ENCODE data around the gene E2F1.
"Not testable (repeated sequence)": the region's sequence is repeated elsewhere in the genome, so short reads cannot be mapped to it uniquely, and the experiment has no call there.

E2F1 gene

DNA sequence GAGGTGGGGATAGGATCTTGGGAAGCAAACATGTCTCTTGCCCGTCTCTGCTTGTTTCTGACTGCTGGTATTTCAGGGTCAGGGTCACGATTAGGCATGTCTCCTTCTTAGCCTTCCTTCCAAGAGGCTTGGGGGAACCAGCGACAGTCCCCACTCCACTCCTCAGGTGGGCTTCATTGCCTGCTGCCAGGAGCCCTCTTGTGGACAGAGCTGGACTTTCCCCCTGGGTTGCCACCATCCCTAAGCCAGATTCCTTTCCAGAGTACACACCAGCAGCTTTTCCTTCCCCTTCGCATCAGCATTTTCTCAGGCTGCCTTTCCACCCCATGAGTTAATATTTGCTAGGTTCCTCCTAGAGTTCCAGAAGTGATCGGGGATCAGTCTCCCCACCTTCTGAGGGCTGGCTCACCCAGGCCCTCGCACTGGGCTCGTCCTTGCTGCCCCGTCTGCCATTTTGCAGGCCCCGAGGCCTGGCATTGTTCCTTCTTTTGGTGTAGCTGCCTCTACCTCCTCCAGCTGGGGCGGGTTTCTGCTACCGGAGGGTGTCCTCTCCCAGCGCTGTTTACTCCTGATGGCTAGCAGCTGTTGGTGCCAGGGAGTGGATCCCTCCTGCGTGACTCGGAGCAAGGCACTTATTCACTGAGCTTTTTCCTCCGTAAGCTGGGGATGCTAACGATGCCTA lies 32.8 kb downstream of the E2F1 start:
- H3K4me1 Mint-ChIP-seq = peaks cover 24% of the 10 kb centered on the region
- H3K27ac Mint-ChIP-seq = peak overlapping the region; percentile 79
- peak; percentile 50 for ATAC-seq
- no peaks in the 10 kb centered on the region for H3K36me3 Mint-ChIP-seq
- no peaks in the 10 kb centered on the region for H3K27me3 Mint-ChIP-seq
- H3K9me3 Mint-ChIP-seq = no peaks in the 10 kb centered on the region
- H3K4me3 Mint-ChIP-seq = no peak overlapping the region

DNA sequence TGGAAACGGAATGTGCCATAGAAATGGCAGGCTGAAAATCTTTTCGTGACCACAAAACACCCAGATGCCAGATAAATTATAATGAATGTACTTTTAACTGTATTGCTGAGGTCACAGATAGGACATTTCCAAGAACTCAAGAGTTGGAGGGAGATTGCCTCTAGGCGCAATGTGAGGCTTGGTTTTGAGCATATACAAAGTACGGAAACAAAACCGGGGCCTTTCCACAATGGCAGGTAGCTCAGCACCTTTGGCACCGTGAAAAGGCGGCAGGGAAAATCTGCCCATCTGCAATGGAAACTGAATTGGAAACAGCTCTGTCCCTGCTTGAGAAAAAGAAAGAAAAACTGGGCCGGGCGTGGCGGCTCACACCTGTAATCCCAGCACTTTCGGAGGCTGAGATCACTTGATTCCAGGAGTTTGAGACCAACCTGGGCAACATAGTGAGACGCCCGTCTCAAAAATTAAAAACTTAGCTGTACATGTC lies 34.6 kb downstream of the E2F1 start:
- H3K4me3 Mint-ChIP-seq = no peak overlapping the region
- ATAC-seq = no peak
- H3K4me1 Mint-ChIP-seq = peaks cover 34% of the 10 kb centered on the region
- H3K9me3 Mint-ChIP-seq = no peaks in the 10 kb centered on the region
- H3K36me3 Mint-ChIP-seq = no peaks in the 10 kb centered on the region
- H3K27ac Mint-ChIP-seq = no peak overlapping the region
- no peaks in the 10 kb centered on the region for H3K27me3 Mint-ChIP-seq

DNA sequence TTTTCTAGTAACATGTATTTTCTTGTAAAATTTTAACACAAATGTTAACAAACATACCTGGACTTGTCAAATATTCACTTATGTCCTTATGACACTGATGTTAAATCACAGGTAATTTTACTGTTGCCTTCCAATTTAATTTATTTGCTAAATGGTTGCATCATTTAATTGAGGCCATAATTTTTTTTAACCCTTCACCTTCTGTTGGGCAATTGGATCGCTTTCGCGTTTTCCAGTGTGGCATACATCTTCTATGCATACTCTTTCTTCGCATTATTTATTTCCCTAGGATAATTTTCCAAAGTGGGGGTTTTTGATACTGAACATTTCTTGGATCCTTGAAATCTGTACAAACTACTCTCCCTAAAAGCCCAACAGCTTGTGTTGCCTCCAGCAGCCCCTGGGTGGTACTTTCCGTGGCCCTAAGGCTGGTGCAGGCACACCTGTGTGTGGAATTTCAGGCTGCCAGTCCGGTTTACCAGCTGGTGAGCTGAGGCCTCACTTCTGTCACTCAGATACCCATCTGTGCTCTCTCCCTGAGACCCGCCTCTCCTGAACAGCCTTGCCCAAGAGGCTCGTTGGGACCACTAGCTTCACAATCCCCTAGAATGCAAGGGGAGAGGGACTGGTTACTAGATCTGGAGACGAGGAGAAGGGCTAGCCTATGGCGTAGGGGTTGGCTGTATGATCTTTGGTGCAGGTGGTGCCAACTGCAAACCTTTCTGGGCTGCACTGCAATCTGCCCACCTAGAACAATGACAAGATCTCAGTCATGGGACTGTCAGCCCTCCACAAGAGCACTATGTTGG lies 35.2 kb downstream of the E2F1 start:
- Mint-ChIP-seq H3K9me3 (no peaks in the 10 kb centered on the region), H3K4me3 (no peak overlapping the region), H3K27me3 (no peaks in the 10 kb centered on the region), H3K36me3 (peaks cover 5% of the 10 kb centered on the region), H3K4me1 (peaks cover 34% of the 10 kb centered on the region), H3K27ac (no peak overlapping the region)
- ATAC-seq = no peak

DNA sequence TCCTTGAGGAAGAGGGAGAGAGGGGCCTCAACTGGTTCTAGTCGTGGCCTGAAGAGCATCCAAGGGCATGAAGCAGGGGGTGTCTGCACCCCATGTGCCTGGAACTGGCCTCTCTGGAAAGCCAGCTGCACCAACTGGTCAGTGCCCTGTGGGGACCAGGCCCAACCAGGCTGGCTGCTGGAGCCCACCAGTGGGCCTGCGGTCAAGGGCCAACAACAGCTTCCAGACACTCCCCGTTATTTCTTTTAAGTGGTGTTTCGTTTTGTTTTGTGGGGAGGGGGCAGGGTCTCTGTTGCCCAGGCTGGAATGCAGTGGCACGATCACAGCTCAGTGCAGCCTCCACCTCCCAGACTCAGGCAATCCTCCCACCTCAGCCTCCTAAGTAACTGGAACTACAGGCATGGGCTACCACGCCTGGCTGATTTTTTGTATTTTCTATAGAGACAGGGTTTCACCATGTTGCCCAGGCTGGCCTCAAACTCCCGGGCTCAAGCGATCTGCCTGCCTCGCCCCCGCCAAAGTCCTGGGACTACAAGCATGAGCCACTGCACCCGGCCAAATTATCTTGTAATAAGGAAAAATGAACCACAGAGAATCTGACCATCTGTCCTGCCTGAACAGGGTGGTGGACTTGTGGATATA lies 36.0 kb downstream of the E2F1 start:
- ATAC-seq = no peak
- Mint-ChIP-seq H3K36me3 (peaks cover 12% of the 10 kb centered on the region), H3K27me3 (no peaks in the 10 kb centered on the region), H3K27ac (no peak overlapping the region), H3K4me3 (no peak overlapping the region), H3K4me1 (peaks cover 34% of the 10 kb centered on the region), H3K9me3 (no peaks in the 10 kb centered on the region)

DNA sequence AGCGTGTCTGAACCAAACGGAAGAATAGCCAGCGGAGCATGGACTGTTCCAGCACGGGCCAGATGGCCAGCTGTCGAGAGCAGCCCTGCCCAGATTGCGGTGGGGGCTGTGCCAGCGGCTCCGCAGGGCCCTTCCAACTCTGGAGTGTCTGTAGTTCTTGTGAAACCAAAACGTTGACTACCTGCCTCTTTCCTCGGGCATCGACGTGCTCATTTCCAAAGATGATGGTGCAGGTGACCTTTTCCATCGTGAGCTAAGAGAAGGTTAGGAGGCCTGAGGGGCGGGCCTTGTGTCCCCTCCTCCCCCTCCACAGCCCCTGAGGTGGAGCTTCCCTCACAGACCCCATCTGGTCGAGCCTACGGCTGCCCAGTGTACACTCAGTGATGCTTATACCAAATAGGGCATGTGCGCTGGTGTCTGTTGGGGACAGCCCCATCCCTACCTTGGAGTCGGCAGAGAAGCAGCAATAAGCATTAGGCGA lies 36.9 kb downstream of the E2F1 start:
- no peaks in the 10 kb centered on the region for H3K27me3 Mint-ChIP-seq
- no peak overlapping the region for H3K27ac Mint-ChIP-seq
- H3K4me1 Mint-ChIP-seq = peaks cover 34% of the 10 kb centered on the region
- peaks cover 20% of the 10 kb centered on the region for H3K36me3 Mint-ChIP-seq
- ATAC-seq = no peak
- no peak overlapping the region for H3K4me3 Mint-ChIP-seq
- H3K9me3 Mint-ChIP-seq = no peaks in the 10 kb centered on the region

DNA sequence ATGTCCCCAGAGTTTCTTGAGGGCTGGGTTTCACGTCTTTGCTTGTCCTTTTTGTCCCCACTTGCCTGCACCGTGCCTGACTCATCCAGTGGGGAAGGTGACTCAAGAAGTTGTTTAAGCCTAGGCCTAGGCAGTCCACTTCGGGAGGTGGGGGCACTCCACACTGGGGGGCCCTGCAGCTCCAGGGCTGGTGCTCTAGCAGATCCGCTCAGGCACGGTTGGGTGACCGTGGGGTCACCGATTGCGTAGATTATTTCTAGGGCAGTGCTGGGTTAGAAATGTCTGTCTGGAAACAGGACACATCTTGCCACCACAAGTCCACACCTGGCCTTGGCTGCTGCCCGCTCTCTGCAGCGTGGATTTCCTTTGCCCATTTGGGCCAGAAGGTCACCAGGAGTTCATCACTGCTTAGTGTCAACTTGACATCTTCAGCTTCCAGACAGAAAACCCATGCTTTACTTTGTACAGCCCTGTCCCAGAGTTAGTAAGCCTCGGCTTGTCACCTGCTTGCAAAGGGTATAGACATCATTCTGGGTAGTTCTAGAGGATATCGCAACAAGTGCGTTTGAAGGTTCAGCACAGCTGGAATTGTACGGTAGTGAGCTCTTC lies 37.7 kb downstream of the E2F1 start:
- H3K36me3 Mint-ChIP-seq = peaks cover 20% of the 10 kb centered on the region
- no peaks in the 10 kb centered on the region for H3K27me3 Mint-ChIP-seq
- H3K9me3 Mint-ChIP-seq = no peaks in the 10 kb centered on the region
- no peak overlapping the region for H3K27ac Mint-ChIP-seq
- no peak overlapping the region for H3K4me3 Mint-ChIP-seq
- peak; percentile 5 for ATAC-seq
- peaks cover 30% of the 10 kb centered on the region for H3K4me1 Mint-ChIP-seq

DNA sequence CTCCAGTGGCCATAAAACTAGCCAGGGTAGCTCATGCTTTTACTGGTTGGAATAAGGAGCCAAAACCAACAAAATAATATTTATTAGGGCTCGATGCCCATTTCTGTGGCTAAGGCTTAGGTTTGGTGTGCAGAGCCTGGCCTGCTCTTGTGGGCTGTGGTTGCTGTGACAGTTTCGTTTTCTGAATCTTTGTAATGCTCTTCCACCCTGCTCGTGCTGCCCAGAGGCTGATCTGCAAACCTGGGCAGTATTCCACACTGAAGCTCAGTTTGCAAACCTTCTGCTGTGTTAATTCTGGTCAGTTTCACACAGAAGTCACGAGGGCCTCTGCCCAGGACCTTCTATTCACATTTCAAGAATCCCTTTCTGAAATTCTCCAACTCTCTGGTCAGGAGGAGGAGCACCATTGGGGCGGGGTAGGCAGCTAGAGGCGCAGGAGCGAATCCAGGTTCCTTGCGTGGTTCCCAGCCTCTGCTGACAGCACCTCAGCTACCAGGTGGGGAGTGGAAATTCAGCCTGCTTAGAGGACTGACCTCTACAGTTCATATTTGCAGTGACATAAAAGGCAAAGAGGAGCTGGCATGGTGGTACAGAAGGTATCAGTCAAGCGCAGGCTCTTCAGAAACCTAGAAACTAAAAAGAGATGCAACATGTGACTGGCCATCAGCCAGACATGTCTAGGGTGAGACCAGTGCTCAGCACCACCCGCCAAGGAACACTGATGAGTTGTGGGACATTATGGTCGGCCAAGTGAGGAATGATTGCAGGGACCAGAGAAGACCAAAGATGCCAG lies 38.4 kb downstream of the E2F1 start:
- peak; percentile 60 for ATAC-seq
- Mint-ChIP-seq H3K27ac (no peak overlapping the region), H3K4me3 (no peak overlapping the region), H3K27me3 (no peaks in the 10 kb centered on the region), H3K36me3 (peaks cover 20% of the 10 kb centered on the region), H3K4me1 (peaks cover 23% of the 10 kb centered on the region), H3K9me3 (no peaks in the 10 kb centered on the region)

DNA sequence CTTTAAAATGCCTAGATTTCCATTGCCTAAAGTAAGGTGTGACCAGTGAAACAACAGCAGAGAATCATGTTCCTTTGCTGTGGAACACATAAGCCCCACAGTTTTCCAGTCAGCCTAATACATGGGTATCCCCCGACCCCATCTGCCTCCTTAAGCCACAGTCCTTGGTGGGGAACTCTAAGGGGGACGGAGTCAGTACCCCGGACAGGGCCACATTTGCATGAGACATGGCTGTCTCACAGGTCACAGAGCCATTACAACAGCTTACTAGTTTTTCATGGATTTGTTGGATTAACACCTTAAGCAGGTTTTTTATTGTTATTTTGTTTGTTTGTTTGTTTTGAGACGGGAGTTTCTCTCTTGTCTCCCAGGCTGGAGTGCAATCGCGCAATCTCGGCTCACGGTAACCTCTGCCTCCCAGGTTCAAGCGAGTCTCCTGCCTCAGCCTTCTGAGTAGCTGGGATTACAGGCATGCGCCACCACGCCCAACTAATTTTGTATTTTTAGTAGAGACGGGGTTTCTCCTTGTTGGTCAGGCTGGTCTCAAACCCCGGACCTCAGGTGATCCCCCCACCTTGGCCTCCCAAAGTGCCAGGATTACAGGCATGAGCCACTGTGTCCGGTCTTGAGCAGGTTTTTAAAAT lies 39.1 kb downstream of the E2F1 start:
- peaks cover 20% of the 10 kb centered on the region for H3K36me3 Mint-ChIP-seq

DNA sequence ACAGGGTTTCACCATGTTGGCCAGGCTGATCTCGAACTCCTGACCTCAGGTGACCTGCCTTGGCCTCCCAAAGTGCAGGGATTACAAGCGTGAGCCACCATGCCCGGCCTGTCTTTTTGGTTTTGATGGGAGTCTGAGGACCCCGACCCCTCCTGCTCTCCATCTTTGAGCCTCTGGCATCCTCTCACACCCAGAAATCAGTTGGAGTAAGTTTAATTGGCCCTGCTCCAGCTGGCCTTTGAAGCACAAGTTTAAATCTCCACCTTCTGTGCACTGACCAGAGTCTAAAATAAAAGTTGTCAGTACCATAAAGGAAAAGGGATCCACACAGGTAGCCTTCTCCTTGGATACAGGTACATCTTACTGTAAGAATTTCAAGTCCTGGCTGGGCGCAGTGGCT lies 40.0 kb downstream of the E2F1 start:
- H3K27me3 Mint-ChIP-seq = no peaks in the 10 kb centered on the region

More for the DNA sequence above, 39.1 kb downstream of the E2F1 start:
- not testable (repeated sequence) for H3K9me3 Mint-ChIP-seq, ATAC-seq, H3K4me3 Mint-ChIP-seq, H3K27ac Mint-ChIP-seq, H3K27me3 Mint-ChIP-seq
- peaks cover 16% of the 10 kb centered on the region for H3K4me1 Mint-ChIP-seq

DNA sequence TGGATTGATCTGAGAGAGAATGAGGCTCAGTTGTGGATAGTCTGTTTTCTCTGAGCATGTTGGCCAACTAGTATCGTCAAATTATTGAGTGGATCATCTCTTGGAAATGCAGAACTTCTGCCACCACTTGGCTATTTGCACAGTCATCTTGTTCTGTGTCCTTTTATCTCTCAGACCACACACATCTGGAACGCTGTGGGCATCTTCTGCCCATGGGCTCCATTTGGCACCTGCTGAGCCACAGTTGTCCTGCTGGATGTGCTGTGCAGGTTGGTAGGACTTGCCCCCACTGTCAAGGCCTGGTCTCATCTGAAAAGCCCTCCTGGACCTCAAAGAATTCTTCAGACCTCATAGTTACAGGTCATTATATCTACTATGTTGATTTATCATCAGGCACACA lies 40.8 kb downstream of the E2F1 start:
- ATAC-seq = no peak
- no peaks in the 10 kb centered on the region for H3K9me3 Mint-ChIP-seq

More for the DNA sequence above, 40.0 kb downstream of the E2F1 start:
- no peak for ATAC-seq
- no peaks in the 10 kb centered on the region for H3K9me3 Mint-ChIP-seq
- H3K4me3 Mint-ChIP-seq = no peak overlapping the region
- H3K4me1 Mint-ChIP-seq = peaks cover 12% of the 10 kb centered on the region
- H3K27ac Mint-ChIP-seq = no peak overlapping the region
- peaks cover 23% of the 10 kb centered on the region for H3K36me3 Mint-ChIP-seq

DNA sequence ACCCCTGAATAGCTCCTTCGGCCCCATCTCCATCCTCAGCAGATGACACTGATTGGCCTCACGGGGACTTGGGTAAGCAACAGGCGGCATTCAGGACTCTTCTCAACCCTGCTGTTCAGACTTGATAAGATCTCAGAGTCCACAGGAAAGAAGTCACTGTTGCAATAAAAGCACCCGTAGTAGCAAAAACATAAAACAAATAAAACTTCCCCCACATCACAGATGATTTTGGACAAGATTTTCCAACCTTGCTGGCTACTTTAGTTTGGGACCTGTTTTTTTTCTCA lies 41.2 kb downstream of the E2F1 start:
- H3K27me3 Mint-ChIP-seq = no peaks in the 10 kb centered on the region
- H3K27ac Mint-ChIP-seq = no peak overlapping the region
- H3K4me1 Mint-ChIP-seq = peaks cover 12% of the 10 kb centered on the region
- H3K9me3 Mint-ChIP-seq = no peaks in the 10 kb centered on the region
- H3K36me3 Mint-ChIP-seq = peaks cover 34% of the 10 kb centered on the region
- no peak for ATAC-seq
- H3K4me3 Mint-ChIP-seq = no peak overlapping the region

More for the DNA sequence above, 40.8 kb downstream of the E2F1 start:
- peaks cover 12% of the 10 kb centered on the region for H3K4me1 Mint-ChIP-seq
- H3K36me3 Mint-ChIP-seq = peaks cover 31% of the 10 kb centered on the region
- H3K27me3 Mint-ChIP-seq = no peaks in the 10 kb centered on the region
- H3K27ac Mint-ChIP-seq = no peak overlapping the region
- H3K4me3 Mint-ChIP-seq = no peak overlapping the region

DNA sequence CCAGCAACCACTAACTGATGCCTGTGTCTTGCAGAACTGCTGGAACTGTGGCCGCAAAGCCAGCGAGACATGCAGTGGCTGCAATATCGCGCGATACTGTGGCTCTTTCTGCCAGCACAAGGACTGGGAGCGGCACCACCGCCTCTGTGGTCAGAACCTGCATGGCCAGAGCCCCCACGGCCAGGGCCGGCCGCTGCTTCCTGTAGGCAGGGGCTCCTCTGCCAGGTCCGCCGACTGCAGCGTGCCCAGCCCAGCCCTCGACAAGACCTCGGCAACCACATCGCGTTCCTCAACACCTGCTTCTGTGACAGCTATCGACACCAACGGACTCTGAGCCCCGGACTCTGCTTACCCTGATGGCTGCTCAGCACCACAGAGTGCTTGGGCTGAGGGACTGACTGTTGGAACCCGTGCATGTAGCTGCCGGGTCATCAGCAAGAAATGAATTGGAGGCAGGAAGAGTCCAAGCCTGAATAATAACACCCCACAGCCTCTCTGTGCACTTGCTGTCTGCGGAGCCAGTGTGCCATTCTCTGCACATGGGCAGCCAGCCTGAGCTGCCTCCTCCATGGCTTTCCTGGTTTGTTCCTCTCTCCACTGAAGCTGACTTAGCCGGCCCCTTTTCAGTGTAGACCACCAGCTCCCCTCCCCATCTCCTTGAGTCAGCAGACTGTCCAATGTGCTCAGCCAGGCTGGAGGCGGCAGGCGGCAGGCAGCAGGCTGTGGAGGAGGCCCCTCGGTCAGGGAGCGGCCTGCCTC lies 41.7 kb downstream of the E2F1 start:
- Mint-ChIP-seq H3K27me3 (no peaks in the 10 kb centered on the region), H3K27ac (no peak overlapping the region), H3K4me1 (peaks cover 12% of the 10 kb centered on the region), H3K4me3 (no peak overlapping the region), H3K36me3 (peaks cover 39% of the 10 kb centered on the region), H3K9me3 (no peaks in the 10 kb centered on the region)
- no peak for ATAC-seq

DNA sequence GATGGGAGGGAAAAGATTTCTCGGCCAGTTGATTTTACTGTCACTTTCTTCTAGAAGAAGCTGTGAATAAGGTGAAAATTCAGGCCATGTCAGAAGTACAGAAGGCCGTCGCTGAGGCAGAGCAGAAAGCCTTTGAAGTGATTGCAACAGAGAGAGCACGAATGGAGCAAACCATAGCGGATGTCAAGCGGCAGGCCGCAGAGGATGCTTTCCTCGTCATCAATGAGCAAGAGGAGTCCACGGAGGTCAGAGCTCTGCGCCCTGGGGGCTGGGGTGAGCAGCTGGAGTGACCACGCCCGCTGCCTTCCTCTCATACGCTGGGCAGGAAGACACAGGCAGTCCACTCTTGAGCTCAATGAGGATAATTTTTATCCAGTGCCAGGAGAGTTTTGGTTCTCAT lies 45.9 kb downstream of the E2F1 start:
- H3K36me3 Mint-ChIP-seq = peaks cover 49% of the 10 kb centered on the region

DNA sequence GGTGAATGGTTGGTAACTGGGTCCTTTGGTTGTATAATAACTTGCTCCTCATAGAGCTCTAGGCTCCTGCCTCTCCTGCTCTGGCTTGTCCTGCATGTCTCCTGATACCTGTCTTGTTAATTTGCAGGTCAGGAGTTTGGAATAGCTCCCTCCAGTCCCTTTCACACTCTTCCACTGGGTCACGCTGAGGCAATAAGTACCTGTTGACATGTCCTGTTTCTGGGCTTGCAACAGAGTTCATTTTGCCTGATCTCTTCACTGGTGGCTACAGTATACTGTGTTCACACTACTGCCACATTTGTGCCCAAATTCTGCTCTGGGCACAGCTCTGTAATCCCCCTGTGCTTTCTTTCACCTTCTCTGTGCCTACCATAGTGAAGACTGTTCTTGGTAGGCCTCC lies 49.4 kb downstream of the E2F1 start:
- no peaks in the 10 kb centered on the region for H3K27me3 Mint-ChIP-seq
- no peaks in the 10 kb centered on the region for H3K4me1 Mint-ChIP-seq
- H3K9me3 Mint-ChIP-seq = no peaks in the 10 kb centered on the region
- H3K27ac Mint-ChIP-seq = no peak overlapping the region
- no peak overlapping the region for H3K4me3 Mint-ChIP-seq
- ATAC-seq = no peak
- H3K36me3 Mint-ChIP-seq = peaks cover 46% of the 10 kb centered on the region

More for the DNA sequence above, 45.9 kb downstream of the E2F1 start:
- Mint-ChIP-seq H3K27ac (no peak overlapping the region), H3K4me1 (no peaks in the 10 kb centered on the region), H3K9me3 (no peaks in the 10 kb centered on the region), H3K4me3 (no peak overlapping the region), H3K27me3 (no peaks in the 10 kb centered on the region)
- ATAC-seq = no peak
